ENCODE data around the gene YIPF1.
"Not testable (repeated sequence)": the region's sequence is repeated elsewhere in the genome, so short reads cannot be mapped to it uniquely, and the experiment has no call there.

The YIPF1 gene

GRCh38 chr1:53894644-53895043 is 5.0 kb upstream of the YIPF1 start:
- DNase-seq (ENCODE audit: low read depth in 2 of 2): no peak

DNA sequence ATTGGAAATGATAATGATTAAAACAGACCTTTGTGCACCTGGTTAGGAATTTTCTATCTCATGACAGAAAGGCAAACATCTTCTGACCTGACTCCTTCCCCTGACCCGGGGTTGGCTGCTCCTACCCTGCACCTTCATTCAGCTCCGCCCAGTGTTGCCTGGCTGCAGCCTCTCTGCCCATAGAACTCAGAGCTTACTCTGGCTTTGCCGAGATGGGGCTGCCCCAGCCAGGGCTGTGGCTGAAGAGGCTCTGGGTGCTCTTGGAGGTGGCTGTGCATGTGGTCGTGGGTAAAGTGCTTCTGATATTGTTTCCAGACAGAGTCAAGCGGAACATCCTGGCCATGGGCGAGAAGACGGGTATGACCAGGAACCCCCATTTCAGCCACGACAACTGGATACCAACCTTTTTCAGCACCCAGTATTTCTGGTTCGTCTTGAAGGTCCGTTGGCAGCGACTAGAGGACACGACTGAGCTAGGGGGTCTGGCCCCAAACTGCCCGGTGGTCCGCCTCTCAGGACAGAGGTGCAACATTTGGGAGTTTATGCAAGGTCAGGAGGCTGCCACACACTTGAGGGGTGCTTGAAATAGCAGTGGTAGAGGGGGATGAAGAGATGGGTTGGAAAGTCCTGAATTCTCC is 4.5 kb upstream of the YIPF1 start, which contains the start of gene DIO1:
TSS of gene DIO1 (plus strand) at position 189 of the 638 bp plus-strand sequence. CDS start at position 213, 24 bp downstream.
- no peak for DNase-seq (ENCODE audit: low read depth in 2 of 2)

- no peak for DNase-seq (ENCODE audit: low read depth in 2 of 2)
Measured at GRCh38 chr1:53892911-53893310, 3.3 kb upstream of the YIPF1 start.

- no peak for DNase-seq (ENCODE audit: low read depth in 2 of 2)
Measured at GRCh38 chr1:53891678-53892077, 2.1 kb upstream of the YIPF1 start.

- DNase-seq (ENCODE audit: low read depth in 2 of 2): no peak
Measured at GRCh38 chr1:53891018-53891417, 1.4 kb upstream of the YIPF1 start.

DNA sequence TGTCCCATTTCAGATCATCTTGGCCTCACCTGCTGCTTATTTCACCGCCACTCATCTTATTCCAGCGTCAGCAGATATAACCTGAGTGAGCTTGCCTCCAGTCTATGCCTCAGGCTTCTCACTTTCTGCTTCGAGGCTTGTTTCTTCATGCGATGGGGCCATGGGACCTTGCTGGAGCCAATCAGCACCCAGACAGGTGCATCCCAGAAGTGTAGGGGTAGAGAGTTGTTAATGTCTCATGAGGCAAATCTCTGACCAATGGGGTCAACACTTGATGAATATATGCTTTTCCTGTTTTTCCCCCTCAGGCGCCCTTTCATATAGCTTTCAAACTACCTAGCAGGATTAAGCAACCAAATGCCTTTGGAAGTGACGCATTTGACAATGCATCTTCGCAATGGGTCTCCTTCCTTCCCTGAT is 935 bp upstream of the YIPF1 start:
- DNase-seq (ENCODE audit: low read depth in 2 of 2): peak in 1 of 2 donors; percentile 7

DNA sequence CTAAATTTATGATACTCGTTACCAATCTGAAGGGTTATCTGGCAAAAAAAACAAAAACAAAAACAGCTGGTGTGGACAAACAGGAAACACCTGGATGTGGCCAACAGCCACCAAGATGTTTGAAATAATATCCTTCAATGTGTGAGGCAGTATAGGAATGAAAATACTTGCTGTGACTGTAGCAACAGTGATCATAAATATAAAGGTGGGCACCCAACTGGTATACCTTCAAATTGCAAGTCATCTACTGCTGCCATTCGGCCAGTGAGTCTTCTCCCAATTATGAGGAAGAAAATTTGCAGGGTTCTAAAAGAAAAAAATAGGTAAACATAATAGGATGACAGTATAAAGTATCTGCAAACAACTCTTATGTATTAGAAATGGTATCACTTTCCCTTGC is 916 bp downstream of the YIPF1 start:
- DNase-seq (ENCODE audit: low read depth in 2 of 2): no peak

DNA sequence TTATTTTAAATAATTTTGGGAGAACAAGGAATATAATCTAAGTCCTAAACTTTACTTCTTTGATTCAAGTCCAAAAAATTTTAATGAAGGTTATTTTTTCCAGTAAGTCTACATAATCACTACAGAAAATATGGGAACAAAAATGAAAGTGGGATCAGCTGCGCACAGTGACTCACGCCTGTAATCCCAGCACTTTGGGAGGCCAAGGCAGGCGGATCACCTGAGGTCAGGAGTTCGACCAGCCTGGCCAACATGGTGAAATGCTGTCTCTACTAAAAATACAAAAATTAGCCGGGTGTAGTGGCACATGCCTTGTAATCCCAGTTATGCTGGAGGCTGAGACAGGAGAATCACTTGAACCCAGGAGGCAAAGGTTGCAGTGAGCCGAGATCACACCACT is 6.0 kb downstream of the YIPF1 start:
- DNase-seq (ENCODE audit: low read depth in 2 of 2): not testable (repeated sequence)

DNA sequence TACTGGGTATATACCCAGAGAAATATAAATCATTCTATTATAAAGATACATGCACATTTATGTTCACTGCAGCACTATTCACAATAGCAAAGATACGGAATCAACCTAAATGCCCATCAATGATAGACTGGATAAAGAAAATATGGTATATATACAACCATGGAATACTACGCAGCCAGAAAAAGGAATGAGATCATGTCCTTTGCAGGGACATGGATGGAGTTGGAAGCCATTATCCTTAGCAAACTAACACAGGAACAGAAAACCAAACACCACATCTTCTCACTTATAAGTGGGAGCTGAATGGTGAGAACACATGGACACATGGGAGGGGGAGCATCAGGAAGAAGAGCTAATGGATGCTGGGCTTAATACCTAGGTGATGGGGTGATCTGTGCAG is 7.7 kb downstream of the YIPF1 start:
- not testable (repeated sequence) for DNase-seq (ENCODE audit: low read depth in 2 of 2)

DNA sequence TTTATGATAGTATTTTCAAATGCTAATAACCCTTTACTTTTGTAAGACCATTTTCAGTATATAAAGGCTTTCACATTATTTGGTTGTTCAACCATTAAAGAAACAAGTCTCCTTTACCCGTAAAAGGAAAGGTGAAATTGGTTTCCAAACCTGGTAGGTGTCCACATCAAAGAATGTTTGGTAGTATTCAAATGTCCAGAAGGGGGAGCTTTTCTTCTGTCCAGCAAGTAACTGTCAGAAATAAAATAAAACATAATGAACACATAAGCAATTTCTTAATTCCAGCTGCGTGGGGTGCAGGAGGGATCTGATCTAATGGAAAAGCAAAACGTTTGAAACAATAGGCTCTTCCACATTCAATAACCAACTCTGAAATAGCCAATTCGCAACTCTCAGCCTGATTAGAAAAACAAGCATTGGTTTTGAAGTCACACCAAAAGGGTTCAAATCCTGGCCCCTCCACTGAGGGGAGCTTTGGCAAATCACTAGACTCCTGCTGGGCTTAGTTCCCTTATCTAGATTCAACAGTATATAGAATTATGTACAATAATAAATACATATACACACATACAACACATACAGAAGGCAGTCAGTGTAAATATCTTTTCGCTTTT is 11.0 kb downstream of the YIPF1 start:
- no peak for DNase-seq (ENCODE audit: low read depth in 2 of 2)

GRCh38 chr1:53875150-53875549 is 14.4 kb downstream of the YIPF1 start:
- not testable (repeated sequence) for DNase-seq (ENCODE audit: low read depth in 2 of 2)

DNA sequence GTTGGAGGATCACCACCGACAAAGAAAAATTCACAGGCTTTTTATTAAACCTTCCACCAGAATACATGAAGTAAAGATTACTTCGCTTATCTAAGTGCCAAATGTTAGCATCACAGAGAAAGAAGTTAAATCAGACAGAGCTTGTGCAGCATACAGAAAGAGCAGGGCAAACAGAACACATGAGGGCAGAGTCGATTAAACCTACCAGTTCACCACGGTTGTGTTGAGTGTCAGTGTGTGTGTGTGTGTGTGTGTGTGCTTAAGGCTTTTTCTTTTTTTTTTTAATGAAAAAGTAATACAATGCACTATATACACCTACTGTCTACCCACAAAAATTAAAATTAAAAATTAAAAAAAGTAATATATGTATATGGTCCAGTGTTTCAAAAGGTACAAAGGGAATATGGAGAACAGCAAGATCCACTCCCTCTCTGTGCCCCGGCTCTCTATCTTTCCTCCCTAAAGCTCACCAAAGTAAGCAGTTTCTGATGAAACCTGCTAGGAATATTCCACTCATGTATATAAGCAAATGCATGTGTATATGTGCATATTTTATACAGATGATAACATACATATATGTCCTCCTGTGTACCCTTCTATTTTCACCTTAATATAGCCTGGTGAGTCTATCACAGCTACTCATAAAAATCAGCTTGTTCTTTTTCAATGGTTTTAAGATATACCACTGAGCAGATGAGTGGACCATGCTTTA is 17.7 kb downstream of the YIPF1 start:
- DNase-seq (ENCODE audit: low read depth in 2 of 2): no peak

- no peak for DNase-seq (ENCODE audit: low read depth in 2 of 2)
Measured at GRCh38 chr1:53871221-53871620, 18.4 kb downstream of the YIPF1 start.

DNA sequence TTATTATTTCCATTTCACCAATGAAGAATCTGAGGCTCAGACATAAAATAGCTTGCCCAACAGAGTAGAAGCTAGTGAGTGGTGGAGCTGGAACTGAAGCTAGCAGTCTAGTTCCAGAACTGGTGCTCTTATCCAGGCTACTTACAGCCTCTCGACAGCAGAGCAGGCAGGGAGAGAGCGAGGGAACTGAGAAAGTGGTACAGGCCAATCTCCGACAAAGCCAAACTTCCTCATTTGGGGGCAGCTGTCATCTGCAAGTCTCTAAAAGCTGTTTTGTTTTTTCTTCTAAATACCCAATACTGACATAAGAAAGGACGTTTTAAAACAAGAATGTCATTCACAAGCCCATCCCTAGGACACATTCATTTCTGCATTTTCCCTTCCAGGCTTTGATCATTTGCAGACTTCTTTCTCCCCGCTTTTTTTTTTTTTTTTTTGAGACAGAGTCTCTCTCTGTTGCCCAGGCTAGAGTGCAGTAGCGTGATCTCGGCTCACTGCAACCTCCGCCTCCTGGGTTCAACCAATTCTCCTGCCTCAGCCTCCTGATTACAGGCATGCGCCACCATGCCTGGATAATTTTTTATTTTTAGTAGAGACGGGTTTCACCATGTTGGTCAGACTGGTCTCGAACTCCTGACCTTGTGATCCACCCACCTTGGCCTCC is 20.0 kb downstream of the YIPF1 start:
- DNase-seq (ENCODE audit: low read depth in 2 of 2): no peak

- DNase-seq (ENCODE audit: low read depth in 2 of 2): no peak
Measured at GRCh38 chr1:53868565-53868964, 21.0 kb downstream of the YIPF1 start.

DNA sequence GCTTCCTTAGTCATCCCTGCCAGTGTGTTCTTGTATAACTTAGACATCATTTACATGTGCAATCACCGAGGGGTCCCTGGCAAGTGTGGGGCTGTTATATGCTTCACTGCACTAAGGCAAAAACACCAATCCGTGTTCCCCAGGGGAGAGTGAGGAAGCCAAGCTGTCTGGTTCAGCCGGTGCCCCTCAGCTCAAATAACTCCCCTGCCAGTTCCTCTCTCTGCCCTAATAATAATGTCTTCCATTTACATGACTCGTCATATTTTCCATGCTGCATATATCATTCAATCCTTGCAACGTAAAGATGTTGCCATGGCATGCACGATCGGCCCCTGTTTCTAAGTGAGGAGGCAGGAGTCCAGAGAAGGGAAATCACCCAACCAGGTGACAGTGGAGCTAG is 27.1 kb downstream of the YIPF1 start:
- no peak for DNase-seq (ENCODE audit: low read depth in 2 of 2)

DNA sequence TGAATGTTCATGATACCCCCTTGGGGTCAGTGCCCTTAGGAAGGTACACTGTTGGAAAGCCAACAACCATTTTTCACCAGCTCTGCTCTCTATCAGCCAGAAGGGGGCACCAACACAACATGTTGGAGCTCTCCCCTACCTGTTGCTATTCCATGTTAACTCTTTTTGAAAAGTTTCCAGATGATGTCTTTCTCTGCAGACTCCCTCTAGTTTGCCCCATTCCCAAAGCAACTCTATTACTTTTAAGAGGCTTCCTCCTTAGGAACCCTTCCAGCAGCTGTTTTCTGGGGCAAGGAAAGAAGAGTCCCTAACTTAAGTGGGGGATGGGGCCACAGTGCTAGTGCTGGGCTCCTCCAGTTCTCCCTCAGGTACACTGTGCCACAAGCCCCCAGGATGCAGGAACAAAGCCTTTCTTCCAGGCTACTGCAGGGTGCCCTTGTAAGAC is 28.6 kb downstream of the YIPF1 start:
- peak in 1 of 2 donors; percentile 8 for DNase-seq (ENCODE audit: low read depth in 2 of 2)

DNA sequence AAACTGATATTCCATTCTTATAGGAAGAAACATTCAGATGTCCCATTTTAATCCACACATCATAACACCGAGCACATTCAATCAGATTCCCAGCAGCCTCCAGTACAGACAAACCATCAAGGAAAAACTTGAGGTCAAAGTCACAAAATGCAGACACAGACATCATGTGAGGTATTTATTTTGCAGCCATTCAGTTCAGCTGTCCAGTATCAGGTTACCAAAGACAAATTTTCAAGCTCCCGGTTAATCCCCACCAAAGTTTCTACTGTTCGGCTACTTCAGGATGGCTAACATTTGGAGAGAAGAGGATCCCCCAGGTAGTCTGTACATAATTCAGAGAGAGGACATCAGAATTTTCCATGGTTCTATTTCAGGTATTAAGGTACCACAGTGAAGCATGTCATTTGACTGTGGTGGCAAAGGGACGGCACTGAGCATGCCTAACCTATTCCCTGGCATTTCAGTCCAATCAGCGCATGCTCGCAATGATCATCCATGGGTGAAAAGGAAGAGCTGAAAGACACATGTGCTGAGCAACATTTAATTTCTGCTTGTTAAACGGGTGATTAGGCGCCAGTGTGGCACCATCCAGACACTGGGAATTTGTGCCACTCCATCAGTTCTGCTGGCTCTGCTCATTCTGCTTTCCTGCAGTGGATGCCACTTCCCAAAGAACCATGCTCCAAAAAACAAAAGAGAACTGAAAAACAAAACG is 37.9 kb downstream of the YIPF1 start:
- no peak for DNase-seq (ENCODE audit: low read depth in 2 of 2)

DNA sequence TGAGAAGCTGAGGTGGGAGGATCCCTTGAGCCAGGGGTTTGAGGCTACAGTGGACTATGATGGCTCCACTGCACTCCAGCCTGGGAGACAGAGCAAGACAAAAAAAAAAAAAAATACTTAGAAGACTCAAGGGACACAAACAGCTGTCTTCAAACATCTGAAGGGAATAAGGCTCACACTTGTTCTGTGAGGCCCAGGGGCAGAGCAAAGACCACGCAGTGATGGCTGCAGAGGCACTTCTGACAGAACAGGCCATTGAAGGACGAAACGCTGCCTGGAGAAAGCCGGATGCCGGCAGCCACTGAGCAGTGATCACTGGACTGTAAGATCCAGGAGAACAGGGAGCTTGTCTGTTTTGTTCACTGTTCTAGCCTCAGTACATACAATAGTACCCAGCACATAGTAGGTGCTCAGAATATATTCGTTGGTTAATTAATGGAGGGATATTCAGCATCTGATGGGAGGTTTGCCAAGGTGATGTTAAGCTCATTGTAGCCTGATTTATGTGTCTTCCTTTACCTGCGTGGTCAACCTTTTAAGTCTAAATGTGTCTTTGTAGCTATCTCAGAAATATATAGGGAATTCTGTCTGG is 39.4 kb downstream of the YIPF1 start:
- DNase-seq (ENCODE audit: low read depth in 2 of 2): no peak

DNA sequence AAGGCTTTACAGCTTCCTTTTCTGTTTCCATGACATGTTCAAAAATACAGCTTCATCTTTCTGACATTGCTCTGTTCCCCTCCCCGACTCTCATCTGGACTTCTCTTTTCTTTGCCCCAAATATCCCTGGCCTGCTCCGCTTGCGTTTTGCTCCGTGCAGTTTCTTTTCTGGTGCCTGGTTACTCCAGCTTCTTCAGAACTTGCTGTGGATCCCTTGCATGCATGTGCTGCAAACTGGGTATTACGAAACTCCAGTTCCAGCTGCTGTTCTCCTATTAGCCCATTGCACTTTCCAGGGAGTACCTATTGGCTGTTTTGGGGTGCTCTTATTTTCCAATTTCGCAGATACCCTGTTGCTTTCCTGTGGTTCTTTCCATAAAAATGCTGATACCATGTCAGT is 41.6 kb downstream of the YIPF1 start:
- no peak for DNase-seq (ENCODE audit: low read depth in 2 of 2)

GRCh38 chr1:53842347-53842746 is 47.2 kb downstream of the YIPF1 start:
- DNase-seq (ENCODE audit: low read depth in 2 of 2): no peak

DNA sequence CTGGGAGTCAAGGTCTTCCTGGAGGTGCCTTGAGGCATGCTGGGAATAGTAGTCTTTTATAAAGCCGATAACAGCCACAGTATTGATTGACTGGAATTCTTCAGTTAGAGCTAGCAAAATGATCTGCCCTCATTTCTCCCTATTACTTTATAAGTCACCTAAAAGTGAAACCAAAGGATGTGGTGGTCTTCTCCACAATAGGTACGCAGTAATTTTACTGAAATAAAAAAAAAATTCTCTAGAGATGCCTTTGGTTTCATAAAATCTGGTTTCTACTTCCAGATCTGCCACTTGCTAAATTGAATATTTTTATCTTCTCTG is 51.0 kb downstream of the YIPF1 start:
- DNase-seq (ENCODE audit: low read depth in 2 of 2): no peak
